Panc1 (cell line): Measurements from ENCODE around the gene WDR90. TPM values are rescaled to one million over a fixed set of nuclear protein-coding genes. Genes with fewer than 3 reads are reported as not detected.

Source experiments
- ATAC-seq: fragments of 200-7000 bp; cut with Tn5 transposase; 2 replicates; pipeline ENCODE4 v1.9.1; 2020; ENCODE audit warnings: mild to moderate bottlenecking, moderate library complexity
- BruUV-seq: library from RNA; stranded (reverse); fragments of 400-500 nt; replicated peaks from 2 replicates; lab custom pipeline; 2021; lab: Mats Ljungman, UMichigan
- CTCF ChIA-PET: fragments of 300-600 bp; sonication (Branson Sonifier 250); formaldehyde crosslinking; loops from one replicate; lab custom pipeline; 2022; ENCODE audit warnings: antibody characterized with exemption; lab: Charles Lee
- POLR2A ChIA-PET: fragments of 300-600 bp; sonication (Branson Sonifier 250); formaldehyde crosslinking; loops from one replicate; lab custom pipeline; 2022; ENCODE audit warnings: antibody characterized with exemption; lab: Charles Lee
- DNase-seq: peaks from one replicate; pipeline ENCODE4 v3.0.0-alpha.2; 2010; ENCODE audit warnings: low read depth, low spot score
- H3K27ac ChIP-seq: 2 replicates; pipeline ENCODE4 v1.5.1; 2011; ENCODE audit warnings: mild to moderate bottlenecking, low read length, inconsistent platforms
- H3K27me3 ChIP-seq: fragments of 200-500 bp; sonication (Bioruptor generic); 2 replicates; pipeline ENCODE4 v1.6.0; 2014; ENCODE audit warnings: low read length, inconsistent platforms; ENCODE audit not compliant: control insufficient read depth, insufficient read depth
- H3K36me3 ChIP-seq: fragments of 200-500 bp; sonication (Bioruptor generic); 2 replicates; pipeline ENCODE4 v1.5.1; 2014; ENCODE audit warnings: inconsistent platforms, mild to moderate bottlenecking, low read length, moderate library complexity; ENCODE audit not compliant: control insufficient read depth, insufficient read depth
- H3K4me1 ChIP-seq: 2 replicates; pipeline ENCODE4 v1.5.1; 2011; ENCODE audit warnings: inconsistent platforms, mild to moderate bottlenecking, low read length, moderate library complexity; ENCODE audit not compliant: control insufficient read depth, insufficient read depth
- H3K4me3 ChIP-seq, 2 experiments: 2 replicates each; pipeline ENCODE4 v1.5.1; 2011 to 2012; ENCODE audit warnings: low read depth in 2 of 2, low read length in 2 of 2, mild to moderate bottlenecking in 2 of 2, inconsistent platforms in 1 of 2, moderate library complexity in 1 of 2
- H3K9me3 ChIP-seq: fragments of 200-500 bp; sonication (Bioruptor generic); 2 replicates; pipeline ENCODE4 v1.5.1; 2014; ENCODE audit warnings: low read depth, mild to moderate bottlenecking, inconsistent platforms, low read length, moderate library complexity; ENCODE audit not compliant: control insufficient read depth, insufficient read depth
- CTCF ChIP-seq: fragments of 450-650 bp; IDR thresholded peaks from 2 replicates; pipeline ENCODE4 v1.5.1; 2017; ENCODE audit warnings: mild to moderate bottlenecking
- POLR2AphosphoS5 ChIP-seq: IDR thresholded peaks from 2 replicates; pipeline ENCODE4 v1.6.1; 2012; ENCODE audit warnings: mild to moderate bottlenecking, low read depth, low read length, moderate library complexity
- REST ChIP-seq, 2 experiments: IDR thresholded peaks; 2 replicates each; pipeline ENCODE4 v1.6.1; 2011 to 2012; ENCODE audit warnings: low read depth in 2 of 2, control low read depth in 1 of 2, low read length in 1 of 2, mild to moderate bottlenecking in 1 of 2, moderate library complexity in 1 of 2; ENCODE audit not compliant: insufficient read depth in 1 of 2
- SIN3A ChIP-seq: IDR thresholded peaks from 2 replicates; pipeline ENCODE4 v1.6.1; 2012; ENCODE audit warnings: low read depth, mild to moderate bottlenecking, low read length, moderate library complexity, borderline replicate concordance; ENCODE audit not compliant: insufficient read depth
- TCF7L2 ChIP-seq: IDR thresholded peaks from 2 replicates; pipeline ENCODE4 v1.6.1; 2011; ENCODE audit warnings: mild to moderate bottlenecking, low read depth, low read length, inconsistent platforms
- in situ Hi-C: cut with HindIII; loops from 2 replicates; pipeline ENCODE4 v1.10.0; 2016; ENCODE audit warnings: low sequenced_read_pairs, low pct_unique_long_range_greater_than_20kb
- intact Hi-C: fragments of 100-400 bp; cut with micrococcal nuclease; formaldehyde crosslinking; loops from one replicate; pipeline ENCODE4 v1.10.0; 2022; ENCODE audit not compliant: unreplicated experiment
- total RNA-seq: library from RNA; stranded (reverse); gene quantifications from one replicate; pipeline ENCODE4 v1.2.1, GENCODE V29; 2021; ENCODE audit not compliant: unreplicated experiment

The WDR90 gene
- total RNA-seq, 1 experiment from 2014 or later, result 58.9 TPM

GRCh38 chr16:716200-716568, 67.0 kb downstream of the WDR90 start:
- ATAC-seq (no peak), DNase-seq (no peak)
- no peaks in the 10 kb centered on the region for H3K9me3 ChIP-seq
- BruUV-seq, result no TSS peak
- H3K27ac ChIP-seq, result peak overlapping the region; percentile 88
- TF ChIP-seq SIN3A (no peak), CTCF (no peak), POLR2AphosphoS5 (no peak; the same call in 1 of the 2 replicates), REST (IDR thresholded peaks at IDR 0.05; ENCODE audit: insufficient read depth in 1 of 2, low read depth in 2 of 2, low read length in 1 of 2) (no peak), TCF7L2 (no peak)
- peaks cover 55% of the 10 kb centered on the region for H3K4me1 ChIP-seq
- CTCF ChIA-PET, result interaction anchor here (0.6 to 1.1 kb wide), 2 partner anchors 69 to 1251 kb away, joined by 3 to 4 read pairs; no protein-coding TSS in a partner anchor
- peak overlapping the region; percentile 65 to 80 for H3K4me3 ChIP-seq
- POLR2A ChIA-PET, result interaction anchor here (0.6 kb wide), 2 partner anchors 327 to 336 kb away, joined by 3 to 4 read pairs; no protein-coding TSS in a partner anchor
- H3K36me3 ChIP-seq, result no peaks in the 10 kb centered on the region; the same call in 1 of the 2 replicates
- no peaks in the 10 kb centered on the region for H3K27me3 ChIP-seq
- intact Hi-C loops (no loop called here), in situ Hi-C loops (no loop called here)

GRCh38 chr16:716768-717325, 67.7 kb downstream of the WDR90 start:
- H3K36me3 ChIP-seq, result no peaks in the 10 kb centered on the region; the same call in 1 of the 2 replicates
- no peaks in the 10 kb centered on the region for H3K27me3 ChIP-seq
- no peak for ATAC-seq
- ChIA-PET POLR2A (interaction anchor here (0.5 kb wide), 1 partner anchor 626 kb away, joined by 6 read pairs; no protein-coding TSS in a partner anchor), CTCF (interaction anchor here (1.1 kb wide), 1 partner anchor 68 kb away, joined by 4 read pairs; no protein-coding TSS in a partner anchor)
- BruUV-seq, result TSS peak; percentile 49
- peaks cover 48% of the 10 kb centered on the region for H3K4me1 ChIP-seq
- H3K4me3 ChIP-seq, result peak overlapping the region; percentile 65 to 80
- TF ChIP-seq SIN3A, result 0 out of 2 replicates have a peak, but pooled peaks have one; percentile 8
- no peak for TF ChIP-seq TCF7L2
- in situ Hi-C loops (no loop called here), intact Hi-C loops (no loop called here)
- peak overlapping the region; percentile 88 for H3K27ac ChIP-seq
- H3K9me3 ChIP-seq, result no peaks in the 10 kb centered on the region
- DNase-seq, result no peak

Other genes starting within 250 kb of the WDR90 start
- 92.7 TPM for gene DECR2, start 247.5 kb upstream of the WDR90 start, total RNA-seq
- 57.3 TPM for gene RAB11FIP3, start 223.7 kb upstream of the WDR90 start, total RNA-seq
- gene CAPN15, start 121.7 kb upstream of the WDR90 start, total RNA-seq, result 78.5 TPM
- 2.2 TPM for gene PRR35, start 89.0 kb upstream of the WDR90 start, total RNA-seq
- 4.0 TPM for gene NHLRC4, start 82.4 kb upstream of the WDR90 start, total RNA-seq
- gene PIGQ, start 79.4 kb upstream of the WDR90 start, total RNA-seq, result 83.5 TPM
- gene RAB40C, start 59.3 kb upstream of the WDR90 start, total RNA-seq, result 30.7 TPM
- 2.0 TPM for gene WFIKKN1, start 18.4 kb upstream of the WDR90 start, total RNA-seq
- 91.8 TPM for gene METTL26, start 13.1 kb upstream of the WDR90 start, total RNA-seq
- 91.6 TPM for gene MCRIP2, start 7.5 kb upstream of the WDR90 start, total RNA-seq
- 195 TPM for gene RHOT2, start 18.8 kb downstream of the WDR90 start, total RNA-seq
- 6.6 TPM for gene RHBDL1, start 26.3 kb downstream of the WDR90 start, total RNA-seq
- gene STUB1, start 31.0 kb downstream of the WDR90 start, total RNA-seq, result 217 TPM
- 73.9 TPM for gene JMJD8, start 35.0 kb downstream of the WDR90 start, total RNA-seq
- 17.9 TPM for gene WDR24, start 41.0 kb downstream of the WDR90 start, total RNA-seq
- 28.0 TPM for gene FBXL16, start 56.4 kb downstream of the WDR90 start, total RNA-seq
- 407 TPM for gene METRN, start 65.8 kb downstream of the WDR90 start, total RNA-seq
- gene ANTKMT, start 71.8 kb downstream of the WDR90 start, total RNA-seq, result 93.6 TPM
- gene CCDC78, start 77.1 kb downstream of the WDR90 start, total RNA-seq, result 18.2 TPM
- gene HAGHL, start 77.7 kb downstream of the WDR90 start, total RNA-seq, result 41.1 TPM
- gene CIAO3, start 91.6 kb downstream of the WDR90 start, total RNA-seq, result 34.0 TPM
- 1.1 TPM for gene MSLN, start 111.4 kb downstream of the WDR90 start, total RNA-seq
- 61.1 TPM for gene RPUSD1, start 139.0 kb downstream of the WDR90 start, total RNA-seq
- 118 TPM for gene CHTF18, start 139.3 kb downstream of the WDR90 start, total RNA-seq
- 0.23 TPM for gene GNG13, start 151.4 kb downstream of the WDR90 start, total RNA-seq